B cell (primary cell): ENCODE measurements around the gene CFB.
"Not testable (repeated sequence)": the region's sequence is repeated elsewhere in the genome, so short reads cannot be mapped to it uniquely, and the experiment has no call there.

Experiments used
- EZH2 ChIP-seq: IDR thresholded peaks from 2 replicates; pipeline ENCODE4 v1.6.1; 2012; ENCODE audit warnings: borderline replicate concordance, low read depth, mild to moderate bottlenecking, moderate library complexity, low read length; ENCODE audit not compliant: insufficient read depth, poor library complexity, severe bottlenecking
- TF ChIP-seq, protein P1 (sequence below): fragments of 200-600 bp; IDR thresholded peaks from one replicate; pipeline ENCODE4 v1.8.0; 2022; ENCODE audit warnings: antibody characterized with exemption, mild to moderate bottlenecking

DNA sequence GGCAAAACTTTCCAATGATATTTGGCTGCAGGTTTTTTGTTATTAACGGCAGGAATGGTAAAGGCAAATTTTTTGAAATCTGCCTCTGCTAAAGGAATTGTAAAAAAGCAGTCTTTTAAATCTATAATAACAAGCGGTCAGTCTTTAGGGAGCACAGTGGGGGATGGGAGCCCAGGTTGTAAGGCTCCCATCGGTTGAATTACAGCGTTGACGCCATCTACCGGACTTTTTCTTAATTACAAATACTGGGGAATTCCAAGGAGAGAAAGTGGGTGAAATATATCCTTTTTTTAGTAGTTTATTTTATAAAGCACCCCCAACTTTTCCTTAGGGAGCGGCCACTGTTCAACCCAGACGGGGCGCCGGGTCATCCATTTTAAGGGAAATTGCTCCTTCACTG lies 43.5 kb downstream of the CFB start:
- TF ChIP-seq, protein P1, sequence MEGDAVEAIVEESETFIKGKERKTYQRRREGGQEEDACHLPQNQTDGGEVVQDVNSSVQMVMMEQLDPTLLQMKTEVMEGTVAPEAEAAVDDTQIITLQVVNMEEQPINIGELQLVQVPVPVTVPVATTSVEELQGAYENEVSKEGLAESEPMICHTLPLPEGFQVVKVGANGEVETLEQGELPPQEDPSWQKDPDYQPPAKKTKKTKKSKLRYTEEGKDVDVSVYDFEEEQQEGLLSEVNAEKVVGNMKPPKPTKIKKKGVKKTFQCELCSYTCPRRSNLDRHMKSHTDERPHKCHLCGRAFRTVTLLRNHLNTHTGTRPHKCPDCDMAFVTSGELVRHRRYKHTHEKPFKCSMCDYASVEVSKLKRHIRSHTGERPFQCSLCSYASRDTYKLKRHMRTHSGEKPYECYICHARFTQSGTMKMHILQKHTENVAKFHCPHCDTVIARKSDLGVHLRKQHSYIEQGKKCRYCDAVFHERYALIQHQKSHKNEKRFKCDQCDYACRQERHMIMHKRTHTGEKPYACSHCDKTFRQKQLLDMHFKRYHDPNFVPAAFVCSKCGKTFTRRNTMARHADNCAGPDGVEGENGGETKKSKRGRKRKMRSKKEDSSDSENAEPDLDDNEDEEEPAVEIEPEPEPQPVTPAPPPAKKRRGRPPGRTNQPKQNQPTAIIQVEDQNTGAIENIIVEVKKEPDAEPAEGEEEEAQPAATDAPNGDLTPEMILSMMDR: not testable (repeated sequence)
- TF ChIP-seq EZH2: not testable (repeated sequence)
